Liver (tissue), 3 donors: ENCODE data around the gene RIC1.

Experiments used
- GABPA ChIP-seq, 2 donors: IDR thresholded peaks in 1 of 2; conservative IDR thresholded peaks in 1 of 2; 2 replicates each; pipeline ENCODE4 v1.6.1; 2016; ENCODE audit warnings: antibody characterized with exemption in 2 of 2, mild to moderate bottlenecking in 1 of 2, moderate library complexity in 1 of 2
- HNF4A ChIP-seq, 2 donors: conservative IDR thresholded peaks; 2 replicates each; pipeline ENCODE4 v1.6.1; 2016; ENCODE audit warnings: antibody characterized with exemption in 2 of 2, mild to moderate bottlenecking in 2 of 2
- JUND ChIP-seq, 2 donors: IDR thresholded peaks; 2 replicates each; pipeline ENCODE4 v1.6.1; 2016; ENCODE audit warnings: antibody characterized with exemption in 2 of 2
- RAD21 ChIP-seq, 2 donors: IDR thresholded peaks; 2 replicates each; pipeline ENCODE4 v1.6.1; 2016; ENCODE audit warnings: antibody characterized with exemption in 2 of 2, mild to moderate bottlenecking in 2 of 2
- RXRA ChIP-seq, 2 donors: IDR thresholded peaks; 2 replicates each; pipeline ENCODE4 v1.6.1; 2017 to 2018; ENCODE audit warnings: antibody characterized with exemption in 2 of 2, mild to moderate bottlenecking in 1 of 2
- SP1 ChIP-seq: IDR thresholded peaks from 2 replicates; pipeline ENCODE4 v1.6.1; 2018; ENCODE audit warnings: antibody characterized with exemption, mild to moderate bottlenecking
- TAF1 ChIP-seq: conservative IDR thresholded peaks from 2 replicates; pipeline ENCODE4 v1.6.1; 2016; ENCODE audit warnings: antibody characterized with exemption, mild to moderate bottlenecking
- TF ChIP-seq, protein P1 (sequence below): fragments of 150-350 bp; IDR thresholded peaks from 2 replicates; pipeline ENCODE4 v1.5.1; 2017; ENCODE audit warnings: improper control_type of control experiment, low read depth, low read length; ENCODE audit not compliant: missing input control
- TF ChIP-seq, protein P2 (sequence below): IDR thresholded peaks from 2 replicates; pipeline ENCODE4 v1.6.1; 2016; ENCODE audit warnings: antibody characterized with exemption, mild to moderate bottlenecking
- TF ChIP-seq, protein P3 (sequence below): IDR thresholded peaks from 2 replicates; pipeline ENCODE4 v1.6.1; 2016; ENCODE audit warnings: antibody characterized with exemption
- donor health status: healthy.
- donor health status: healthy.

DNA sequence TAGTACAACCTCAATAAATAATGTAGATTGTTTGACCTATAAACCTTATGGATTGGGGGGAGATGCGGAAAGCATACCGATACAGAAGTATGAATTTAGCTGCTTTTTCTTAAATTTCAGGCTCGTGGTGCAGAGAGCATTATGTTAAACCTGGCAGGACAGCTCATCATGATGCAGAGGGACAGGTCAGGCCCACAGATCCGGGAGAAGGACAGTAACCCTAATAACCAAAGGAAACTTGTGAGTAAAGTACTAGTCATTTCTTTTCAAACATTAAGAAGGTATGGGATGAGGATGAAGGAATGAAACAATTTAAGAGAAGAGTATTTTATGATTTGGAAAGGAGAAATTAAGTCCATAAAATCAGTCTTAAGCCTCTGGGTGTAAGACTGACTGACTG, 133.5 kb downstream of the RIC1 start:
- TF ChIP-seq, protein P1, sequence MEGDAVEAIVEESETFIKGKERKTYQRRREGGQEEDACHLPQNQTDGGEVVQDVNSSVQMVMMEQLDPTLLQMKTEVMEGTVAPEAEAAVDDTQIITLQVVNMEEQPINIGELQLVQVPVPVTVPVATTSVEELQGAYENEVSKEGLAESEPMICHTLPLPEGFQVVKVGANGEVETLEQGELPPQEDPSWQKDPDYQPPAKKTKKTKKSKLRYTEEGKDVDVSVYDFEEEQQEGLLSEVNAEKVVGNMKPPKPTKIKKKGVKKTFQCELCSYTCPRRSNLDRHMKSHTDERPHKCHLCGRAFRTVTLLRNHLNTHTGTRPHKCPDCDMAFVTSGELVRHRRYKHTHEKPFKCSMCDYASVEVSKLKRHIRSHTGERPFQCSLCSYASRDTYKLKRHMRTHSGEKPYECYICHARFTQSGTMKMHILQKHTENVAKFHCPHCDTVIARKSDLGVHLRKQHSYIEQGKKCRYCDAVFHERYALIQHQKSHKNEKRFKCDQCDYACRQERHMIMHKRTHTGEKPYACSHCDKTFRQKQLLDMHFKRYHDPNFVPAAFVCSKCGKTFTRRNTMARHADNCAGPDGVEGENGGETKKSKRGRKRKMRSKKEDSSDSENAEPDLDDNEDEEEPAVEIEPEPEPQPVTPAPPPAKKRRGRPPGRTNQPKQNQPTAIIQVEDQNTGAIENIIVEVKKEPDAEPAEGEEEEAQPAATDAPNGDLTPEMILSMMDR: no peak
- no peak for TF ChIP-seq RAD21 (IDR thresholded peaks at IDR 0.05)
- TF ChIP-seq, protein P2, sequence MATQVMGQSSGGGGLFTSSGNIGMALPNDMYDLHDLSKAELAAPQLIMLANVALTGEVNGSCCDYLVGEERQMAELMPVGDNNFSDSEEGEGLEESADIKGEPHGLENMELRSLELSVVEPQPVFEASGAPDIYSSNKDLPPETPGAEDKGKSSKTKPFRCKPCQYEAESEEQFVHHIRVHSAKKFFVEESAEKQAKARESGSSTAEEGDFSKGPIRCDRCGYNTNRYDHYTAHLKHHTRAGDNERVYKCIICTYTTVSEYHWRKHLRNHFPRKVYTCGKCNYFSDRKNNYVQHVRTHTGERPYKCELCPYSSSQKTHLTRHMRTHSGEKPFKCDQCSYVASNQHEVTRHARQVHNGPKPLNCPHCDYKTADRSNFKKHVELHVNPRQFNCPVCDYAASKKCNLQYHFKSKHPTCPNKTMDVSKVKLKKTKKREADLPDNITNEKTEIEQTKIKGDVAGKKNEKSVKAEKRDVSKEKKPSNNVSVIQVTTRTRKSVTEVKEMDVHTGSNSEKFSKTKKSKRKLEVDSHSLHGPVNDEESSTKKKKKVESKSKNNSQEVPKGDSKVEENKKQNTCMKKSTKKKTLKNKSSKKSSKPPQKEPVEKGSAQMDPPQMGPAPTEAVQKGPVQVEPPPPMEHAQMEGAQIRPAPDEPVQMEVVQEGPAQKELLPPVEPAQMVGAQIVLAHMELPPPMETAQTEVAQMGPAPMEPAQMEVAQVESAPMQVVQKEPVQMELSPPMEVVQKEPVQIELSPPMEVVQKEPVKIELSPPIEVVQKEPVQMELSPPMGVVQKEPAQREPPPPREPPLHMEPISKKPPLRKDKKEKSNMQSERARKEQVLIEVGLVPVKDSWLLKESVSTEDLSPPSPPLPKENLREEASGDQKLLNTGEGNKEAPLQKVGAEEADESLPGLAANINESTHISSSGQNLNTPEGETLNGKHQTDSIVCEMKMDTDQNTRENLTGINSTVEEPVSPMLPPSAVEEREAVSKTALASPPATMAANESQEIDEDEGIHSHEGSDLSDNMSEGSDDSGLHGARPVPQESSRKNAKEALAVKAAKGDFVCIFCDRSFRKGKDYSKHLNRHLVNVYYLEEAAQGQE: no peak
- TF ChIP-seq GABPA (IDR thresholded peaks at IDR 0.05 in 1 of 2, conservative IDR thresholded peaks at IDR 0.05 in 1 of 2): no peak
- no peak for TF ChIP-seq SP1
- no peak for TF ChIP-seq JUND (IDR thresholded peaks at IDR 0.05)
- no peak for TF ChIP-seq TAF1
- TF ChIP-seq, protein P3, sequence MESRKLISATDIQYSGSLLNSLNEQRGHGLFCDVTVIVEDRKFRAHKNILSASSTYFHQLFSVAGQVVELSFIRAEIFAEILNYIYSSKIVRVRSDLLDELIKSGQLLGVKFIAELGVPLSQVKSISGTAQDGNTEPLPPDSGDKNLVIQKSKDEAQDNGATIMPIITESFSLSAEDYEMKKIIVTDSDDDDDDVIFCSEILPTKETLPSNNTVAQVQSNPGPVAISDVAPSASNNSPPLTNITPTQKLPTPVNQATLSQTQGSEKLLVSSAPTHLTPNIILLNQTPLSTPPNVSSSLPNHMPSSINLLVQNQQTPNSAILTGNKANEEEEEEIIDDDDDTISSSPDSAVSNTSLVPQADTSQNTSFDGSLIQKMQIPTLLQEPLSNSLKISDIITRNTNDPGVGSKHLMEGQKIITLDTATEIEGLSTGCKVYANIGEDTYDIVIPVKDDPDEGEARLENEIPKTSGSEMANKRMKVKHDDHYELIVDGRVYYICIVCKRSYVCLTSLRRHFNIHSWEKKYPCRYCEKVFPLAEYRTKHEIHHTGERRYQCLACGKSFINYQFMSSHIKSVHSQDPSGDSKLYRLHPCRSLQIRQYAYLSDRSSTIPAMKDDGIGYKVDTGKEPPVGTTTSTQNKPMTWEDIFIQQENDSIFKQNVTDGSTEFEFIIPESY: no peak
- TF ChIP-seq RXRA (IDR thresholded peaks at IDR 0.05): no peak
- TF ChIP-seq HNF4A (conservative IDR thresholded peaks at IDR 0.05): no peak
